HCT116 (cell line): Measurements from ENCODE around the gene CATSPER4.

Experiments used
- CEBPB ChIP-seq: IDR thresholded peaks from 2 replicates; pipeline ENCODE4 v1.6.1; 2012; ENCODE audit warnings: low read depth
- EGR1 ChIP-seq: IDR thresholded peaks from 2 replicates; pipeline ENCODE4 v1.6.1; 2012; ENCODE audit warnings: low read depth
- EZH2 ChIP-seq: fragments of 200-600 bp; sonication (generic); IDR thresholded peaks from 2 replicates; pipeline ENCODE4 v1.6.1; 2017; ENCODE audit warnings: antibody characterized with exemption, mixed run types
- JUND ChIP-seq: IDR thresholded peaks from 2 replicates; pipeline ENCODE4 v1.6.1; 2012
- ZNF274 ChIP-seq: fragments of 200-500 bp; sonication (Bioruptor generic); IDR thresholded peaks from 2 replicates; pipeline ENCODE4 v1.6.1; 2014; ENCODE audit warnings: mild to moderate bottlenecking, low read depth, low read length, inconsistent platforms
- TF ChIP-seq, protein P1 (sequence below), 3 experiments: fragments of 200-600 bp in 1 of 3; sonication (generic) in 1 of 3; IDR thresholded peaks in 2 of 3; conservative IDR thresholded peaks in 1 of 3; 2 replicates each; pipeline ENCODE4 v1.5.1; 2012 to 2017; ENCODE audit warnings: low read depth in 2 of 3, low read length in 2 of 3, antibody characterized with exemption in 1 of 3, borderline replicate concordance in 1 of 3, control low read depth in 1 of 3, mild to moderate bottlenecking in 1 of 3, mixed read lengths in 1 of 3, mixed run types in 1 of 3, moderate library complexity in 1 of 3; ENCODE audit not compliant: insufficient read depth in 1 of 3
- TF ChIP-seq, protein P2 (sequence below): IDR thresholded peaks from 2 replicates; pipeline ENCODE4 v1.6.1; 2012; ENCODE audit warnings: low read depth

DNA sequence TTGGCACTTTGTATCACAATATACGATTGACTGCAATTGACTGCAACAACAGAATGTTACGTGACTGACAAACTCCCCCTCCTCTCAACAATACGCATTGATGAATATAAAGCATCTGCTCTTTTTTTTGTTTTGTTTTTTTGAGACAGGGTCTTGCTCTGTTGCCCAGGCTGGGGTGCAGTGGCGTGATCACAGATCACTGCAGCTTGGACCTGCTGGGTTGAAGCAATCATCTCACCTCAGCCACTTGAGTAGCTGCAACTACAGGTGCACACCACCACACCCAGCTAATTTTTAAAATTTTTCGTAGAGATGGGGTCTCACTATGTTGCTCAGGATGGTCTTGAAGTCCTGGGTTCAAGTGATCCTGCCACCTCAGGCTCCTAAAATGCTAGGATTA, 22.3 kb downstream of the CATSPER4 start:
- no peak for TF ChIP-seq ZNF274
- TF ChIP-seq, protein P1, sequence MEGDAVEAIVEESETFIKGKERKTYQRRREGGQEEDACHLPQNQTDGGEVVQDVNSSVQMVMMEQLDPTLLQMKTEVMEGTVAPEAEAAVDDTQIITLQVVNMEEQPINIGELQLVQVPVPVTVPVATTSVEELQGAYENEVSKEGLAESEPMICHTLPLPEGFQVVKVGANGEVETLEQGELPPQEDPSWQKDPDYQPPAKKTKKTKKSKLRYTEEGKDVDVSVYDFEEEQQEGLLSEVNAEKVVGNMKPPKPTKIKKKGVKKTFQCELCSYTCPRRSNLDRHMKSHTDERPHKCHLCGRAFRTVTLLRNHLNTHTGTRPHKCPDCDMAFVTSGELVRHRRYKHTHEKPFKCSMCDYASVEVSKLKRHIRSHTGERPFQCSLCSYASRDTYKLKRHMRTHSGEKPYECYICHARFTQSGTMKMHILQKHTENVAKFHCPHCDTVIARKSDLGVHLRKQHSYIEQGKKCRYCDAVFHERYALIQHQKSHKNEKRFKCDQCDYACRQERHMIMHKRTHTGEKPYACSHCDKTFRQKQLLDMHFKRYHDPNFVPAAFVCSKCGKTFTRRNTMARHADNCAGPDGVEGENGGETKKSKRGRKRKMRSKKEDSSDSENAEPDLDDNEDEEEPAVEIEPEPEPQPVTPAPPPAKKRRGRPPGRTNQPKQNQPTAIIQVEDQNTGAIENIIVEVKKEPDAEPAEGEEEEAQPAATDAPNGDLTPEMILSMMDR (IDR thresholded peaks at IDR 0.05 in 2 of 3, conservative IDR thresholded peaks at IDR 0.05 in 1 of 3; ENCODE audit: borderline replicate concordance in 1 of 3, insufficient read depth in 1 of 3, low read depth in 2 of 3, low read length in 2 of 3): no peak
- TF ChIP-seq JUND: no peak
- TF ChIP-seq EZH2: no peak
- TF ChIP-seq CEBPB: no peak
- TF ChIP-seq, protein P2, sequence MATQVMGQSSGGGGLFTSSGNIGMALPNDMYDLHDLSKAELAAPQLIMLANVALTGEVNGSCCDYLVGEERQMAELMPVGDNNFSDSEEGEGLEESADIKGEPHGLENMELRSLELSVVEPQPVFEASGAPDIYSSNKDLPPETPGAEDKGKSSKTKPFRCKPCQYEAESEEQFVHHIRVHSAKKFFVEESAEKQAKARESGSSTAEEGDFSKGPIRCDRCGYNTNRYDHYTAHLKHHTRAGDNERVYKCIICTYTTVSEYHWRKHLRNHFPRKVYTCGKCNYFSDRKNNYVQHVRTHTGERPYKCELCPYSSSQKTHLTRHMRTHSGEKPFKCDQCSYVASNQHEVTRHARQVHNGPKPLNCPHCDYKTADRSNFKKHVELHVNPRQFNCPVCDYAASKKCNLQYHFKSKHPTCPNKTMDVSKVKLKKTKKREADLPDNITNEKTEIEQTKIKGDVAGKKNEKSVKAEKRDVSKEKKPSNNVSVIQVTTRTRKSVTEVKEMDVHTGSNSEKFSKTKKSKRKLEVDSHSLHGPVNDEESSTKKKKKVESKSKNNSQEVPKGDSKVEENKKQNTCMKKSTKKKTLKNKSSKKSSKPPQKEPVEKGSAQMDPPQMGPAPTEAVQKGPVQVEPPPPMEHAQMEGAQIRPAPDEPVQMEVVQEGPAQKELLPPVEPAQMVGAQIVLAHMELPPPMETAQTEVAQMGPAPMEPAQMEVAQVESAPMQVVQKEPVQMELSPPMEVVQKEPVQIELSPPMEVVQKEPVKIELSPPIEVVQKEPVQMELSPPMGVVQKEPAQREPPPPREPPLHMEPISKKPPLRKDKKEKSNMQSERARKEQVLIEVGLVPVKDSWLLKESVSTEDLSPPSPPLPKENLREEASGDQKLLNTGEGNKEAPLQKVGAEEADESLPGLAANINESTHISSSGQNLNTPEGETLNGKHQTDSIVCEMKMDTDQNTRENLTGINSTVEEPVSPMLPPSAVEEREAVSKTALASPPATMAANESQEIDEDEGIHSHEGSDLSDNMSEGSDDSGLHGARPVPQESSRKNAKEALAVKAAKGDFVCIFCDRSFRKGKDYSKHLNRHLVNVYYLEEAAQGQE: no peak
- no peak for TF ChIP-seq EGR1
